HG02759 (cell line): ENCODE data around the gene RABAC1.
"Not testable (repeated sequence)": the region's sequence is repeated elsewhere in the genome, so short reads cannot be mapped to it uniquely, and the experiment has no call there.

Source experiments
- ATAC-seq: cut with Tn5 transposase; IDR thresholded peaks from one replicate; pipeline ENCODE4 v1.9.1; 2021; ENCODE audit warnings: mild to moderate bottlenecking, moderate library complexity; ENCODE audit not compliant: unreplicated experiment

The RABAC1 gene

GRCh38 chr19:41959056-41960053 lies at the start of gene RABAC1:
Gene RABAC1 (minus strand): TSS chr19:41959321. CDS start chr19:41959292, 29 bp downstream.
- peak; percentile 94 for ATAC-seq

GRCh38 chr19:42006569-42006968 lies 47.4 kb upstream of the RABAC1 start:
- no peak for ATAC-seq

GRCh38 chr19:42005504-42005903 lies 46.4 kb upstream of the RABAC1 start:
- no peak for ATAC-seq

GRCh38 chr19:42003506-42004294 lies 44.6 kb upstream of the RABAC1 start:
- ATAC-seq, result no peak

- ATAC-seq, result no peak
Observed at GRCh38 chr19:41999878-42000208, 40.7 kb upstream of the RABAC1 start.

GRCh38 chr19:41999071-41999877 lies 40.2 kb upstream of the RABAC1 start:
- no peak for ATAC-seq

- no peak for ATAC-seq
Observed at GRCh38 chr19:41998246-41999020, 39.3 kb upstream of the RABAC1 start.

- no peak for ATAC-seq
Observed at GRCh38 chr19:41997851-41998229, 38.7 kb upstream of the RABAC1 start.

GRCh38 chr19:41997121-41997850 lies 38.2 kb upstream of the RABAC1 start:
- no peak for ATAC-seq

GRCh38 chr19:41995959-41996797 lies 37.1 kb upstream of the RABAC1 start:
- no peak for ATAC-seq

- no peak for ATAC-seq
Observed at GRCh38 chr19:41994994-41995958, 36.2 kb upstream of the RABAC1 start.

- ATAC-seq, result no peak
Observed at GRCh38 chr19:41994521-41994971, 35.4 kb upstream of the RABAC1 start.

- ATAC-seq, result peak; percentile 48
Observed at GRCh38 chr19:41993612-41994483, 34.7 kb upstream of the RABAC1 start, which contains the start of gene ATP1A3. Gene ATP1A3 (minus strand): TSS chr19:41994230. CDS start chr19:41994076, 154 bp downstream.

GRCh38 chr19:41991925-41992569 lies 32.9 kb upstream of the RABAC1 start:
- not testable (repeated sequence) for ATAC-seq

GRCh38 chr19:41991025-41991424 lies 31.9 kb upstream of the RABAC1 start:
- no peak for ATAC-seq

GRCh38 chr19:41990615-41991014 lies 31.5 kb upstream of the RABAC1 start:
- ATAC-seq, result no peak
